GM12892 (cell line): Measurements from ENCODE around the gene TAGAP.
"Not testable (repeated sequence)": the region's sequence is repeated elsewhere in the genome, so short reads cannot be mapped to it uniquely, and the experiment has no call there.

Experiments
- DNase-seq: peaks from one replicate; pipeline ENCODE4 v3.0.0; 2011; ENCODE audit not compliant: insufficient read length
- FAIRE-seq: peaks from 2 replicates; lab custom pipeline; 2011; peaks lifted over from hg19 to GRCh38; lab: Jason Lieb, UNC
- POLR2A ChIP-seq: IDR thresholded peaks from 2 replicates; pipeline ENCODE4 v1.6.1; 2011; ENCODE audit warnings: low read depth, low read length, control low read depth
- POLR2AphosphoS5 ChIP-seq: IDR thresholded peaks from 2 replicates; pipeline ENCODE4 v1.6.1; 2011; ENCODE audit warnings: low read depth, low read length, control low read depth
- TAF1 ChIP-seq: IDR thresholded peaks from 2 replicates; pipeline ENCODE4 v1.6.1; 2011; ENCODE audit warnings: low read depth, mild to moderate bottlenecking, control low read depth, low read length, borderline replicate concordance

Gene TAGAP

DNA sequence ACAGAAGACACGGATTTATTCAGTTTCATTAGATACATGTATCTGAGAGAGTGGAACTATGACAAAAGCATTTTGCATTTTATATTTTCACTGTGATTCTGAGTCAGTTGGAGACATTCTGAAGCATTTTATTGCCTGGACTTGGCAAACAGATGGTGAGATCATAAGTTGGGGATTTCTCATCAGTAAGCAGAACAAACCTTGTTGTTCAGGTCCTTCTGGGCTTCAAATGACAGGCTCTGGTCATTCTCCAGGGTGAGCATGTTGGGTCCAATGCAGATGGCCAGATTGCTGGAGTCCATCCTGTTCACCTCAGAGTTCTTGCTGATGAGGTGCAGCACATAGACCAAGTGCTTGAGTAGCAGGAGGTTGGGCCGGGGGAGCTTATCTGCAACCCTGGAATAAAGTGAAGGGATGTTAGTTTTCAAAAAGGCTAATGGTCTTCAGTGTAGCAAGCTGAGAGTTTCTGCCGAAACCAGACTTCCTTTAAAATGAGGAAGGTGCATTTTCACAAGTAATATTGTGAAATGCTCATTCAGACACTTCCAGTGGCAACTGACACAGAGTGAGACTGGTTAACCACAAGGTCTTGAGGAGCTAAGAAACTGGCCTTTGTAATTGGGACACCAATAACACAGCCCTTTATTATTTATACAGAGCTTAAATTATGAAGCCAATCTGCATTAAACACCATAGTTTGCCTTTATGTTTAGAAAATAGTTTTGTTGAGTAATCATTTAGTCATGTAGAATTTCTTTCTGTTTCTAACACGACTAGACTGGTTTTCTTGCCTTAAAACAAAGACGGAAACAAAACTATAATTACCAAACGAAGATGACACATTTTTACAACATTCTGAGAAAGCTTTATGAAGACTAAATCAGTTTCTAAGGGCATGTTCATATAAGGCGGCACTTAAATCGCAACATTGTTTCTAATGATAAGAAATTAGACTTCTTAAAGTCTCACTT is 5.6 kb downstream of the TAGAP start:
- peak; percentile 97 for FAIRE-seq
- no peak for DNase-seq
- TF ChIP-seq POLR2AphosphoS5 (no peak), TAF1 (no peak), POLR2A (no peak)

- not testable (repeated sequence) for FAIRE-seq, DNase-seq
Measured at GRCh38 chr6:159038318-159038717, 6.5 kb downstream of the TAGAP start.

- TF ChIP-seq POLR2AphosphoS5 (no peak), TAF1 (no peak), POLR2A (no peak)
- peak; percentile 51 for FAIRE-seq
Measured at GRCh38 chr6:159037756-159038290, 7.0 kb downstream of the TAGAP start.

GRCh38 chr6:159036673-159037072 is 8.1 kb downstream of the TAGAP start:
- DNase-seq, result no peak
- peak; percentile 8; the same call in 1 of the 2 replicates for TF ChIP-seq POLR2A
- TF ChIP-seq TAF1, result no peak
- TF ChIP-seq POLR2AphosphoS5, result no peak
- no peak for FAIRE-seq

More at GRCh38 chr6:159037756-159038290, 7.0 kb downstream of the TAGAP start:
- DNase-seq, result no peak

DNA sequence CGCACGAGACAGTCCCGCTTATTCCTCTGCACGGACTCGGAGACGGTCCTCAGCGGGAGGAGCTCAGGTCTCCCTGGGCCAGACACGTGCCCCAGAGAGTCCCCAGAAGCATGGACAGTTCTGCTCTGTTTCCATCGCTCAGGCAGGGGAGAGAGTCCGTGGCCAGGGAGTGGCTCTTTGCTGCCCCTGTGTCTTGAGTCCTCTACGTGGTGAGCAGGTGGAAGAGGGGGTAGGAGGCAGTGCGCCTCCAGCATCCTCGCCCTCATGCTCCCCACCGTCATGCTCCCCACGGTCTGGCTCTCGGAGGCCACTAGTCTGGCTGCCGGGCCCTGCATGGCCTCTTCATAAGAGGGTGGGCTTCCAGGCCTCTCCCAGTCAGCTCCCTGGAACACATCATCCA is 8.9 kb downstream of the TAGAP start:
- TF ChIP-seq POLR2A (no peak), TAF1 (no peak), POLR2AphosphoS5 (peak; percentile 58; the same call in 1 of the 2 replicates)
- FAIRE-seq (peak; percentile 57), DNase-seq (no peak)

DNA sequence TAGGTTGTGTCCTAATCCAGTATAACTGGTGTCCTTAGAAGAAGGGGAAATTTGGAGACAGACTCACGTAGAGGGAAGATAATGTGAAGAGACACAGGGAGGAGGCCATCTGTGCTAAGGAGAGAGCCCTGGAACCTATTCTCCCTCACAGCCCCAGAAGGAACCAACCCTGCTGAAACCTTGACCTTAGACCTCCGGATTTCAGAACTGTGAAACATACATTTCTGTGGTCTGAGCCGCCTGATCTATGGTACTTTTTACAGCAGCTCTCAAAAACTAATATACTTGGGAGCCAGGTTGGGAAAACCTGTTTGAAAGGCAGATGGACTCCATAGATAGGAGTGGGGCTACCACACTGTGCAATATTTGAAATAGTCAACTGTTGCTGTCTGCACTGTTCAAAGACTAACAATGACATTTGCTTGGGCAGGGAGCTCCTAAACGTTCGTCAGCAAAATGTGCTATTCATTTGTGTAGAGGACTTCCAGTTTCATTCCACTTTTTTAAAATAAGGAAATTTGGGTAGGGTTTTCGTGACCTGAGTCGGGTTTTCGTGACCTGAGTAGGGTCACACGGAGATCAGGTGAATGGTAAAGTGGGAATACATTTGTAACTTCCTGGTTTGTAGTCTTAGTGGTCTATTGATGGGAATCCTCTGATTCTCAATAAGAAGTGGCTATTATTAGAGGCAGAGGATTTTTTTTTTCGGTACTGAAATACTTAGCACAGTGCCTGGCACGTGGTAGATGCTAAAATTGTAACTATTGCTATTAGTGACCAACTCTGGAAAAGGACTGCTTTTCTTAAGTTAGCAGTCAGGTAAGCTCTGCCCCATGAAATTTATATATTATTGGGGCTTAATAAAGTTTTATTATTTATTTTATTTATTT is 11.4 kb downstream of the TAGAP start:
- TF ChIP-seq TAF1 (no peak), POLR2A (no peak), POLR2AphosphoS5 (no peak)
- peak; percentile 76 for FAIRE-seq
- DNase-seq, result no peak

DNA sequence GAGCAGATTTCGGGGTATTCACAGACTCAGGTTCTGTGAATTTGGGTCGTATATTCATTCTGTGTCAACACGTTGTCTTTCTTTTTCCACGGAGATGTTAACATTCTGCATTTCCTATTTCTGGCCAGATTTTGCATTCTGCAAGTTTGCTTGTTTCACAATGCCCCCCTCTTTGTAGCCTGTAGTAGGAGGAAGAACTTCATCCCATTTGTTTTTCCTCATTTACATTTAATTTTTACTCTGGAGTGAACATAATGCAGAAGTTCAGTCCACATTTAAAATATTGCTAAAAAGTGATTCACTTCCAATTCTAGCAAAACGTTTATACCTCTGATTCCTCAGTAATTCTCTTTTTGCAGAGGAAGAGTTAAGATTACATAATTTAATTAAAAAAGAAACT is 12.9 kb downstream of the TAGAP start:
- no peak for DNase-seq
- TF ChIP-seq TAF1 (no peak), POLR2A (no peak), POLR2AphosphoS5 (no peak)
- no peak for FAIRE-seq

DNA sequence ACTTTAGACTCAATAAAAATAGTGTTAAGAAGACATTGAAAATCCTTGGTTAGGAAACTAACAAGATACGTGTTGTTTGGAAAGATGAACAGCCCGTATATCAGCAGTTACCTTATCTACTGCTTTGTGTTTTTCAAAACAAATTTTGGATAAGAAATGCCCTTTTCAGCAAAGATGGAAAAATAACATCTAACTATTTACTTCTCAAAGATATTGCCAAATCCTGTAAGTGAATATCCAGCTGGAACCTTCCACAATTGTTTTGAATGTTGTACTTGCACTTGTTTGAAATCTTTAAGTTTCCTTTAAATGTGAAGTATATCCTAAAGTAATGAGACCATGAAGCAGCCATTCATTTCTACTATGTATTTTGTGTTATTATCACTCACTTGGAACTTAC is 14.6 kb downstream of the TAGAP start:
- no peak for FAIRE-seq
- no peak for TF ChIP-seq POLR2A
- TF ChIP-seq POLR2AphosphoS5, result no peak
- no peak for TF ChIP-seq TAF1
- DNase-seq, result no peak

GRCh38 chr6:159025224-159025623 is 19.6 kb downstream of the TAGAP start:
- DNase-seq, FAIRE-seq: not testable (repeated sequence)

DNA sequence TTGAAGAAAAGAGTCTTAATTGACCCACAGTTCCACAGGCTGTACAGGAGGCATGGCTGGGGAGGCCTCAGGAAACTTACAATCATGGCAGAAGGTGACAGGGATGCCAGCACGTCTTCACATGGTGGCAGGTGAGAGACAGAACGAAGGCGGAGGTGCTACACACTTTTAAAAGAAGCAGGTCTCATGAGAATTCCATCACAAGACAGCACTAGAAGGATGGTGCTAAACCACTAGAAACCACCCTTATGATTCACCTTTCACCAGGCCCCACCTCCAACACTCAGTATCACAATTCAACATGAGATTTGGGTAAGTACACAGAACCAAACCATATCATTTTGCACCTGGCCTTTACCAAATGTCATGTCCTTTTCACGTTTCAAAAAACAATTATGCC is 20.9 kb downstream of the TAGAP start:
- FAIRE-seq (no peak), DNase-seq (no peak)

GRCh38 chr6:159020011-159020410 is 24.8 kb downstream of the TAGAP start:
- DNase-seq (no peak), FAIRE-seq (no peak)
- TF ChIP-seq POLR2AphosphoS5 (no peak), TAF1 (no peak), POLR2A (no peak)

More for the DNA sequence above, 20.9 kb downstream of the TAGAP start:
- TF ChIP-seq POLR2AphosphoS5, result no peak
- no peak for TF ChIP-seq TAF1
- TF ChIP-seq POLR2A, result no peak
